ENCODE results near the gene GRHL1.

- TF ChIP-seq CTCF (IDR thresholded peaks at IDR 0.05; ENCODE audit: low read length) (no peak), EZH2phosphoT487 (IDR thresholded peaks at IDR 0.05; ENCODE audit: low read length) (no peak), EZH2 (optimal IDR thresholded peaks at IDR 0.05; ENCODE audit: low read depth, low read length) (no peak)
Measured at GRCh38 chr2:9996321-9996720, 44.8 kb downstream of the GRHL1 start.
